DOHH2 (cell line): Measurements from ENCODE around the gene TNFAIP8L3.

Source experiments
- H3F3A ChIP-seq: fragments of 200-600 bp; sonication (generic), shearing (Covaris generic); 2 replicates; pipeline ENCODE4 v1.6.0; 2016; ENCODE audit warnings: antibody characterized with exemption, mild to moderate bottlenecking; ENCODE audit not compliant: control insufficient read depth, insufficient read depth
- H3K27ac ChIP-seq: fragments of 200-600 bp; sonication (generic); 2 replicates; pipeline ENCODE4 v1.5.1; 2014; ENCODE audit warnings: low read depth, mild to moderate bottlenecking, low read length, moderate library complexity
- H3K27me3 ChIP-seq: fragments of 200-600 bp; sonication (generic); 2 replicates; pipeline ENCODE4 v1.6.1; 2014; ENCODE audit warnings: mild to moderate bottlenecking, low read length, mixed read lengths; ENCODE audit not compliant: control insufficient read depth
- H3K36me3 ChIP-seq: fragments of 200-600 bp; sonication (generic); 2 replicates; pipeline ENCODE4 v1.6.1; 2014; ENCODE audit warnings: mild to moderate bottlenecking, low read length, moderate library complexity, mixed read lengths; ENCODE audit not compliant: control insufficient read depth
- H3K4me1 ChIP-seq: fragments of 200-600 bp; sonication (generic); 2 replicates; pipeline ENCODE4 v1.6.1; 2014; ENCODE audit warnings: mild to moderate bottlenecking, low read length, mixed read lengths; ENCODE audit not compliant: control insufficient read depth
- H3K4me2 ChIP-seq: fragments of 200-600 bp; sonication (generic); 2 replicates; pipeline ENCODE4 v1.6.0; 2014; ENCODE audit warnings: mild to moderate bottlenecking, low read length, moderate library complexity
- H3K4me3 ChIP-seq: fragments of 200-600 bp; sonication (generic); 2 replicates; pipeline ENCODE4 v1.5.1; 2014; ENCODE audit warnings: mild to moderate bottlenecking, low read length, mixed read lengths
- H3K79me2 ChIP-seq: fragments of 200-600 bp; sonication (generic); 2 replicates; pipeline ENCODE4 v1.6.1; 2014; ENCODE audit warnings: mild to moderate bottlenecking, low read length, mixed read lengths; ENCODE audit not compliant: control insufficient read depth
- H3K9me2 ChIP-seq: fragments of 200-600 bp; sonication (generic); replicated peaks from 2 replicates; pipeline ENCODE4 v1.6.1; 2014; ENCODE audit warnings: mild to moderate bottlenecking, low read length, mixed read lengths; ENCODE audit not compliant: control insufficient read depth
- H3K9me3 ChIP-seq: fragments of 200-600 bp; sonication (generic); 2 replicates; pipeline ENCODE4 v1.6.1; 2014; ENCODE audit warnings: antibody characterized with exemption, low read length, mixed read lengths; ENCODE audit not compliant: control insufficient read depth, insufficient read depth
- H4K20me1 ChIP-seq: fragments of 200-600 bp; sonication (generic); 2 replicates; pipeline ENCODE4 v1.6.0; 2014; ENCODE audit warnings: low read depth, mild to moderate bottlenecking, antibody characterized with exemption, low read length, moderate library complexity; ENCODE audit not compliant: control insufficient read depth, insufficient read depth
- CTCF ChIP-seq: fragments of 200-600 bp; sonication (generic); IDR thresholded peaks from one replicate; pipeline ENCODE4 v1.5.1; 2014; ENCODE audit warnings: antibody characterized with exemption, mild to moderate bottlenecking, low read depth, low read length; ENCODE audit not compliant: poor library complexity, severe bottlenecking
- EZH2phosphoT487 ChIP-seq: fragments of 200-600 bp; sonication (generic); IDR thresholded peaks from 2 replicates; pipeline ENCODE4 v1.6.1; 2017; ENCODE audit warnings: borderline replicate concordance, mild to moderate bottlenecking, antibody characterized with exemption, low read length, moderate library complexity, mixed read lengths

TNFAIP8L3 gene

GRCh38 chr15:51121118-51121517 lies 26.4 kb upstream of the TNFAIP8L3 start:
- Histone ChIP-seq H3K9me2 (no peaks in the 10 kb centered on the region), H3F3A (no peaks in the 10 kb centered on the region), H3K79me2 (no peaks in the 10 kb centered on the region), H3K27ac (no peak overlapping the region), H3K36me3 (no peaks in the 10 kb centered on the region), H3K4me1 (no peaks in the 10 kb centered on the region), H3K4me3 (no peak overlapping the region), H3K27me3 (peaks cover 2% of the 10 kb centered on the region; the same call in 1 of the 2 replicates), H3K9me3 (no peaks in the 10 kb centered on the region), H4K20me1 (no peaks in the 10 kb centered on the region), H3K4me2 (no peak overlapping the region)
- TF ChIP-seq EZH2phosphoT487 (no peak), CTCF (no peak)

DNA sequence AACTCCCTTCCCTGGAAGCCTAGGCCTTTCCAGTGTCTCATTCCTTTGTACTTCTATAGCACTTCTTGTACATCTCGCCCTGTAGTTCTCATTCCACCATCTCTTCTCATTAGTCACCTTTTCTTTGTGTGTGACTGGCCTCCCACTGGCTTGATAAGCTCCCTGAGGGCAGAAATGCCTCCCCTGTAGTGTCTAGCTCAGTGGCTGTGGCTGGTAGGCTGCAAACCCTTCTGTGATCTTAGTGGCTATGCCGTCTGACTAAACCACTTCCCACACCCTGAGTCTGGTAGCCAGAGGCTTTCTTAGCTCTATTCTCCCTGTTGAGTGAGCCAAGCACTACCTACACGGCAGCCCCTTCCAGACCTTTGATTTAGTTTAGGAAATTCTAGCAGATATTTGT lies 24.4 kb upstream of the TNFAIP8L3 start:
- no peaks in the 10 kb centered on the region for H4K20me1 ChIP-seq
- no peak overlapping the region for H3K27ac ChIP-seq
- H3K27me3 ChIP-seq, result peaks cover 2% of the 10 kb centered on the region; the same call in 1 of the 2 replicates
- H3K4me2 ChIP-seq, result no peak overlapping the region
- no peak for TF ChIP-seq CTCF
- no peaks in the 10 kb centered on the region for H3K79me2 ChIP-seq
- no peaks in the 10 kb centered on the region for H3K9me3 ChIP-seq
- no peak overlapping the region for H3K4me3 ChIP-seq
- no peaks in the 10 kb centered on the region for H3K9me2 ChIP-seq
- no peaks in the 10 kb centered on the region for H3K36me3 ChIP-seq
- no peaks in the 10 kb centered on the region for H3F3A ChIP-seq
- no peaks in the 10 kb centered on the region for H3K4me1 ChIP-seq

GRCh38 chr15:51117270-51117669 lies 22.6 kb upstream of the TNFAIP8L3 start:
- no peak overlapping the region for H3K27ac ChIP-seq
- no peaks in the 10 kb centered on the region for H3F3A ChIP-seq
- H3K27me3 ChIP-seq, result peaks cover 2% of the 10 kb centered on the region; the same call in 1 of the 2 replicates
- no peaks in the 10 kb centered on the region for H3K9me3 ChIP-seq
- no peaks in the 10 kb centered on the region for H3K9me2 ChIP-seq
- H3K79me2 ChIP-seq, result no peaks in the 10 kb centered on the region
- H3K4me2 ChIP-seq, result no peak overlapping the region
- H3K4me3 ChIP-seq, result no peak overlapping the region
- H3K36me3 ChIP-seq, result no peaks in the 10 kb centered on the region
- no peaks in the 10 kb centered on the region for H3K4me1 ChIP-seq
- H4K20me1 ChIP-seq, result no peaks in the 10 kb centered on the region
- TF ChIP-seq CTCF (no peak), EZH2phosphoT487 (no peak)
